ENCODE results near the gene MVK. TPM values are rescaled to one million over a fixed set of nuclear protein-coding genes. Genes with fewer than 3 reads are reported as not detected.
A peak's percentile ranks its signal among the peaks of the same experiment; 100 is the strongest.

MVK gene
- total RNA-seq, 1 experiment from 2014 or later: 50.8 TPM

DNA sequence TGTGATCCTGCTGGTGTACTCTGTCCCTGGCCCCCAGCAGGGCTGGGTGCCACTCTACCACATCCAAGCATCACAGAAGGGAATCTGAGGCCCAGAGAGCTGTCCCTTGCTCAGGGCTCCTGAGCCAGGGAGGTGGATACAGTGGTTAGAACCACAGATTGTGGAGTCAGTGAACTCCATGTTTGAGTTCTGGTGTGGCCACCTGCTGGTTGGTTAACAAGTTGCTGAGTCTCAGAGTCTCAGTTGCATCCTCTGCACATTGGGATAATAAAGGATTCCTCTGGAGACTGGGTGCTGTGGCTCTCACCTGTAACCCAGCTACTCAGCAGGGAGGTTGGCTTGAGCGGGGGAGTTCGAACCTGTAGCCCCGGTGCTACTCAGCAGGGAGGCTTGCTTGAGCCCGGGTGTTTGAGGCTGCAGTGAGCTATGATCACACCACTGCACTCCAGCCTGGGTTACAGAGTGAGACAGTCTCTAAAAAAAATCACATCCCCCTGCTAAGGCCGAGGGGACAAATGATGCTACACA, 39.4 kb downstream of the MVK start:
- H3K27ac ChIP-seq: no peak overlapping the region
- no peaks in the 10 kb centered on the region for H3K36me3 ChIP-seq (ENCODE audit: low read depth)
- peaks cover 68% of the 10 kb centered on the region for H3K27me3 ChIP-seq (ENCODE audit: insufficient read depth, low read depth)
- H4K20me1 ChIP-seq (ENCODE audit: insufficient read depth): no peaks in the 10 kb centered on the region
- ChIA-PET CTCF (interaction anchor here (0.9 kb wide), 1 partner anchor 39 kb away, joined by 3 read pairs; the partner anchor contains the start of gene MVK), POLR2A (ENCODE audit: unreplicated experiment) (no interaction called here)
- H3K4me1 ChIP-seq (replicated peaks; ENCODE audit: insufficient read depth): no peaks in the 10 kb centered on the region
- no peaks in the 10 kb centered on the region for H3K9me2 ChIP-seq (ENCODE audit: insufficient read depth)
- no peak overlapping the region for H3K4me2 ChIP-seq
- no TSS peak for BruUV-seq (replicated peaks)
- H3K4me3 ChIP-seq: no peak overlapping the region
- no peak overlapping the region for H2AFZ ChIP-seq
- TF ChIP-seq, protein P1, sequence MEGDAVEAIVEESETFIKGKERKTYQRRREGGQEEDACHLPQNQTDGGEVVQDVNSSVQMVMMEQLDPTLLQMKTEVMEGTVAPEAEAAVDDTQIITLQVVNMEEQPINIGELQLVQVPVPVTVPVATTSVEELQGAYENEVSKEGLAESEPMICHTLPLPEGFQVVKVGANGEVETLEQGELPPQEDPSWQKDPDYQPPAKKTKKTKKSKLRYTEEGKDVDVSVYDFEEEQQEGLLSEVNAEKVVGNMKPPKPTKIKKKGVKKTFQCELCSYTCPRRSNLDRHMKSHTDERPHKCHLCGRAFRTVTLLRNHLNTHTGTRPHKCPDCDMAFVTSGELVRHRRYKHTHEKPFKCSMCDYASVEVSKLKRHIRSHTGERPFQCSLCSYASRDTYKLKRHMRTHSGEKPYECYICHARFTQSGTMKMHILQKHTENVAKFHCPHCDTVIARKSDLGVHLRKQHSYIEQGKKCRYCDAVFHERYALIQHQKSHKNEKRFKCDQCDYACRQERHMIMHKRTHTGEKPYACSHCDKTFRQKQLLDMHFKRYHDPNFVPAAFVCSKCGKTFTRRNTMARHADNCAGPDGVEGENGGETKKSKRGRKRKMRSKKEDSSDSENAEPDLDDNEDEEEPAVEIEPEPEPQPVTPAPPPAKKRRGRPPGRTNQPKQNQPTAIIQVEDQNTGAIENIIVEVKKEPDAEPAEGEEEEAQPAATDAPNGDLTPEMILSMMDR (conservative IDR thresholded peaks at IDR 0.05): peak; percentile 56
- TF ChIP-seq EZH2 (IDR thresholded peaks at IDR 0.05; ENCODE audit: low read depth): no peak
- intact Hi-C loops (cut with micrococcal nuclease; ENCODE audit: unreplicated experiment): no loop called here
- DNase-seq: no peak
- no peaks in the 10 kb centered on the region for H3F3A ChIP-seq (ENCODE audit: insufficient read depth, low read depth)
- H3K79me2 ChIP-seq (ENCODE audit: low read depth): no peaks in the 10 kb centered on the region
- no peaks in the 10 kb centered on the region for H3K9me3 ChIP-seq (ENCODE audit: insufficient read depth, low read depth)

DNA sequence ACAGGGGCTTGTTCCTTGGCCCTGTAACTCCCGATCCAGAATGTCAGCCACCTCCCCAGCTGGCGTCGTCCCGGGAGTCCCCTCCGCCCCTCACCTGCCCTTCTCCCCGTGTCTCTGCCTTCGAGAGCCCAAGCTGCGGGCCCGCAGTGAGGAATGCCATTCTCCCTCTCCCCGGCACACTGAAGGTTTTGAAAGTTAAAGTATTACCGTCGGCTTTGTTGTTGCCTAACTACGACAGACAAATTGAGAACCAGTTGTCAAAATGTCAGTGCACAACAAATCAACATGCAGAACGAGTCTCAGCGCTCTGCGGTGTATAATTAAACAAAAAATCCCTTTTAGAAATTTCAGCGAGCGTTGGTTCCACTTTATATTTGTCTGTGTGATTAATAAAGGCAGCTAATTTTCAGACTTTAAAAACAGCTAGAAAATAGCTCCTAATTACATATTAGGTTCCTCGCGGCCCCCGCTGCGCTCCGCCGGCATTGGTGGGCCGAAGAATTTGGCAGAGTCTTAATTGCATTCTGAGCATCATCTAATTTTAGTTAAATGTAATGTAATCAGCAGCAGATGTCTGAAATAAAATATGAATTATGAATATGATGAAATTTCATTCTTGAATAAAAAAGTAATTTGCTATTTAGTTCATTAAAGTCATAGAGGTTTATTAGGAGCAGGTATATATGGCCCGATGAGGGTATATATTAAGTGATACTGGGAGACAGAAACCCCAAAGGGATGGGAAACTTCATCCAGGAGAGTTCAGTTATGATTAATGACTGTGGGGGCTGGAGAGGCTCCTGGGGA, 40.3 kb downstream of the MVK start:
- ChIA-PET CTCF (interaction anchor here (0.9 kb wide), 1 partner anchor 40 kb away, joined by 3 read pairs; the partner anchor contains the start of gene MVK), POLR2A (ENCODE audit: unreplicated experiment) (no interaction called here)
- no peaks in the 10 kb centered on the region for H3K9me2 ChIP-seq (ENCODE audit: insufficient read depth)
- no peak overlapping the region for H3K27ac ChIP-seq
- H4K20me1 ChIP-seq (ENCODE audit: insufficient read depth): no peaks in the 10 kb centered on the region
- H3K36me3 ChIP-seq (ENCODE audit: low read depth): no peaks in the 10 kb centered on the region
- no peaks in the 10 kb centered on the region for H3F3A ChIP-seq (ENCODE audit: insufficient read depth, low read depth)
- no peak for DNase-seq
- H3K4me3 ChIP-seq: no peak overlapping the region
- no peaks in the 10 kb centered on the region for H3K79me2 ChIP-seq (ENCODE audit: low read depth)
- no peaks in the 10 kb centered on the region for H3K4me1 ChIP-seq (replicated peaks; ENCODE audit: insufficient read depth)
- no peaks in the 10 kb centered on the region for H3K9me3 ChIP-seq (ENCODE audit: insufficient read depth, low read depth)
- H3K27me3 ChIP-seq (ENCODE audit: insufficient read depth, low read depth): peaks cover 76% of the 10 kb centered on the region
- intact Hi-C loops (cut with micrococcal nuclease; ENCODE audit: unreplicated experiment): no loop called here
- no TSS peak for BruUV-seq (replicated peaks)
- H3K4me2 ChIP-seq: no peak overlapping the region
- TF ChIP-seq, protein P1 (conservative IDR thresholded peaks at IDR 0.05): no peak
- TF ChIP-seq EZH2 (IDR thresholded peaks at IDR 0.05; ENCODE audit: low read depth): no peak
- no peak overlapping the region for H2AFZ ChIP-seq

DNA sequence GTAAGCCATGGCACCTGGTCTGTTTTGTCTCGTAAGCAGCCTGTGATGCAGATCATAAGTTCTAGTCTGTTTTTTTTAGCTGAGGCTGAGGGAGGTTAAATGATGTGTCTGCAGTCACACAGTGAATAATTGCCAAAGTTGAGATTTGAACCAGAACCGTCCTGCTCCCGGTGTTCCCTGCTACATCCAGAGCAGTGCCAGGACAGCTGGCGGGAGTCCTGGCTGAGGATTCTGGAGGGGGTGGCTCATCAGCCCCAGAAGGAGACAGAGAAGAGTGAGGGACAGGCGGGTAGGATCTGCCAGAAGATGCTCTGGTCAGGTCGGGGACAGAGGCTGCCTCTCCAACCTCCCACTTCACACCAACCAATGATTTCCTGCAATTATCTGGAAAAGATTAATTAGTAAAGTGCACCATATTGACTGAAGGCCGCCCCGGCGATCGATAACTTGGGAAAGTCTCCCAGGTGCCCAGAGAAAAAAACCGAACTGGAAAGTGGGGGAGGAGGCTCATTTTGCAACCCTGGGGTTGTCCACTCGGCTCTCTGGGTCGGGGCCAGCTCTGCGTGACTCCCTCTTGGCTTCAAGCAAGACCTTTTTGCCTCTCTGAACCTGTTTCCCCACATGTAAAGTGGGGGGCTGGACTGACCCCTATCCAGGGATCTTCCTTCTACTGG, 42.1 kb downstream of the MVK start:
- Histone ChIP-seq H3K4me3 (no peak overlapping the region), H2AFZ (no peak overlapping the region), H3K4me2 (no peak overlapping the region), H3K36me3 (ENCODE audit: low read depth) (no peaks in the 10 kb centered on the region), H3K4me1 (replicated peaks; ENCODE audit: insufficient read depth) (no peaks in the 10 kb centered on the region), H3K9me3 (ENCODE audit: insufficient read depth, low read depth) (no peaks in the 10 kb centered on the region), H4K20me1 (ENCODE audit: insufficient read depth) (no peaks in the 10 kb centered on the region), H3F3A (ENCODE audit: insufficient read depth, low read depth) (no peaks in the 10 kb centered on the region), H3K27ac (no peak overlapping the region), H3K79me2 (ENCODE audit: low read depth) (no peaks in the 10 kb centered on the region), H3K9me2 (ENCODE audit: insufficient read depth) (no peaks in the 10 kb centered on the region), H3K27me3 (ENCODE audit: insufficient read depth, low read depth) (peaks cover 94% of the 10 kb centered on the region)
- CTCF ChIA-PET: no interaction called here
- no peak for DNase-seq
- BruUV-seq (replicated peaks): no TSS peak
- no peak for TF ChIP-seq EZH2 (IDR thresholded peaks at IDR 0.05; ENCODE audit: low read depth)
- TF ChIP-seq, protein P1 (conservative IDR thresholded peaks at IDR 0.05): no peak
- POLR2A ChIA-PET (ENCODE audit: unreplicated experiment): no interaction called here
- intact Hi-C loops (cut with micrococcal nuclease; ENCODE audit: unreplicated experiment): no loop called here

Data from PC-9 (cell line).